GM18498 (cell line): ENCODE results near the gene ERBB2.

Experiments
- ATAC-seq: cut with Tn5 transposase; IDR thresholded peaks from one replicate; pipeline ENCODE4 v1.9.1; 2021; ENCODE audit warnings: mild to moderate bottlenecking, moderate library complexity; ENCODE audit not compliant: unreplicated experiment

ERBB2 gene

GRCh38 chr17:39699818-39700147, at the start of gene ERBB2:
Gene ERBB2 (plus strand): TSS chr17:39700064. CDS start chr17:39700239, 175 bp downstream.
- ATAC-seq, result no peak

GRCh38 chr17:39650121-39650579, 49.7 kb upstream of the ERBB2 start:
- no peak for ATAC-seq

GRCh38 chr17:39651923-39652586, 47.8 kb upstream of the ERBB2 start:
- ATAC-seq, result no peak

GRCh38 chr17:39652587-39653315, 47.1 kb upstream of the ERBB2 start:
- ATAC-seq, result no peak

GRCh38 chr17:39653316-39653661, 46.6 kb upstream of the ERBB2 start:
- no peak for ATAC-seq

GRCh38 chr17:39653662-39654331, 46.1 kb upstream of the ERBB2 start:
- no peak for ATAC-seq

GRCh38 chr17:39655105-39655504, 44.8 kb upstream of the ERBB2 start:
- no peak for ATAC-seq

- ATAC-seq, result no peak
Measured at GRCh38 chr17:39658346-39658745, 41.5 kb upstream of the ERBB2 start.

- no peak for ATAC-seq
Measured at GRCh38 chr17:39658760-39659159, 41.1 kb upstream of the ERBB2 start.

GRCh38 chr17:39659279-39660010, 40.4 kb upstream of the ERBB2 start:
- no peak for ATAC-seq

GRCh38 chr17:39660011-39660360, 39.9 kb upstream of the ERBB2 start:
- no peak for ATAC-seq

- no peak for ATAC-seq
Measured at GRCh38 chr17:39660397-39661385, 39.2 kb upstream of the ERBB2 start.

- no peak for ATAC-seq
Measured at GRCh38 chr17:39661744-39662541, 37.9 kb upstream of the ERBB2 start.

- no peak for ATAC-seq
Measured at GRCh38 chr17:39662551-39663339, 37.1 kb upstream of the ERBB2 start.

- no peak for ATAC-seq
Measured at GRCh38 chr17:39663340-39663687, 36.5 kb upstream of the ERBB2 start.

- ATAC-seq, result no peak
Measured at GRCh38 chr17:39663688-39664580, 35.9 kb upstream of the ERBB2 start.

- no peak for ATAC-seq
Measured at GRCh38 chr17:39664581-39665561, 35.0 kb upstream of the ERBB2 start, which contains the start of gene TCAP. Gene TCAP (plus strand): TSS chr17:39665349. CDS start chr17:39665360, 11 bp downstream.
